Kidney (tissue), 14 donors: ENCODE results near the gene PRKD3. TPM values are rescaled to one million over a fixed set of nuclear protein-coding genes. Genes with fewer than 3 reads are reported as not detected.
"Not testable (repeated sequence)": the region's sequence is repeated elsewhere in the genome, so short reads cannot be mapped to it uniquely, and the experiment has no call there.

Experiments used
- DNase-seq, 5 donors: peaks; one replicate each; pipeline ENCODE4 v3.0.0-alpha.2; 2013 to 2020
- FAIRE-seq: peaks from 2 replicates; lab custom pipeline; 2012; peaks lifted over from hg19 to GRCh38; lab: Jason Lieb, UNC
- H3K27ac ChIP-seq, 2 donors: one replicate each; pipeline ENCODE4 v1.7.0; 2013; ENCODE audit warnings: low read depth in 2 of 2, low read length in 2 of 2, inconsistent platforms in 1 of 2
- H3K27me3 ChIP-seq: one replicate; pipeline ENCODE4 v1.7.1; 2013; ENCODE audit warnings: low read length, inconsistent platforms; ENCODE audit not compliant: control insufficient read depth, insufficient read depth
- H3K36me3 ChIP-seq, 3 donors: one replicate each; pipeline versions ENCODE4 v1.7.0 to v1.7.1; 2013; ENCODE audit warnings: low read length in 3 of 3, control low read depth in 1 of 3, inconsistent platforms in 1 of 3; ENCODE audit not compliant: insufficient read depth in 3 of 3, control insufficient read depth in 2 of 3
- H3K4me1 ChIP-seq, 3 donors: one replicate each; pipeline versions ENCODE4 v1.7.0 to v1.7.1; 2013; ENCODE audit warnings: low read length in 3 of 3, inconsistent platforms in 1 of 3, low read depth in 1 of 3; ENCODE audit not compliant: control insufficient read depth in 2 of 3, insufficient read depth in 2 of 3
- H3K4me3 ChIP-seq, 3 donors: one replicate each; pipeline versions ENCODE4 v1.7.0 to v1.8.1; 2013; ENCODE audit warnings: low read length in 3 of 3, control low read depth in 1 of 3, inconsistent platforms in 1 of 3
- H3K9ac ChIP-seq, 3 donors: one replicate each; pipeline versions ENCODE4 v1.7.0 to v1.7.1; 2013; ENCODE audit warnings: low read length in 3 of 3, control low read depth in 1 of 3, inconsistent platforms in 1 of 3
- H3K9me3 ChIP-seq, 3 donors: one replicate each; pipeline versions ENCODE4 v1.7.0 to v1.7.1; 2013; ENCODE audit warnings: low read length in 3 of 3, control low read depth in 1 of 3, inconsistent platforms in 1 of 3; ENCODE audit not compliant: control insufficient read depth in 2 of 3, insufficient read depth in 1 of 3
- CTCF ChIP-seq: IDR thresholded peaks from 3 replicates; pipeline ENCODE4 v1.5.1; 2012; ENCODE audit warnings: mild to moderate bottlenecking, moderate library complexity, borderline replicate concordance; ENCODE audit not compliant: insufficient read depth; ENCODE audit errors: extremely low read depth
- intact Hi-C: fragments of 100-400 bp; cut with DNase I; formaldehyde crosslinking; loops from one replicate; pipeline ENCODE4 v1.11.1; 2022
- polyA plus RNA-seq: library from polyadenylated mRNA; stranded (reverse); fragments of 350-450 nt; fragmentation: Illumina TruSeq; extraction: RNeasy Lipid Tissue Mini Kit (QIAGEN cat#74804); gene quantifications from one replicate; pipeline ENCODE4 v1.2.3, GENCODE V29; 2014; ENCODE audit warnings: low read depth, low replicate concordance; ENCODE audit not compliant: insufficient read depth
- total RNA-seq: library from RNA; stranded (reverse); fragmentation: NEBNext Ultra II Directional; extraction: Animal tissue kit (Norgen Biotek cat#: 25700); gene quantifications from one replicate; pipeline ENCODE4 v1.2.1, GENCODE V29; 2021
- donor health status: control.
- donor health status: control.
- donor health status: control.
- donor health status: control.
- donor health status: control.
- donor health status: DM: yes; HTN: yes; CAD: no.
- donor health status: Normal renal cell carcinoma (clear cell type).

Gene PRKD3
- total and polyA plus RNA-seq, 2 donors from 2014 or later, result 7.1 to 45.7 TPM

- H3K4me3 ChIP-seq, result no peak overlapping the region
- no peak for FAIRE-seq
- TF ChIP-seq CTCF, result no peak
- H3K27me3 ChIP-seq, result no peaks in the 10 kb centered on the region
- H3K4me1 ChIP-seq, result no peaks in the 10 kb centered on the region
- intact Hi-C loops, result no loop called here
- H3K9me3 ChIP-seq, result no peaks in the 10 kb centered on the region
- H3K9ac ChIP-seq, result no peak overlapping the region
- H3K36me3 ChIP-seq, result no peaks in the 10 kb centered on the region
- DNase-seq, result no peak
- no peak overlapping the region for H3K27ac ChIP-seq
These were observed 24.5 kb downstream of the PRKD3 start for GRCh38 chr2:37300146-37300545.

GRCh38 chr2:37297632-37298031, 27.0 kb downstream of the PRKD3 start:
- H3K27ac ChIP-seq, result no peak overlapping the region
- no peaks in the 10 kb centered on the region for H3K36me3 ChIP-seq
- H3K4me3 ChIP-seq, result no peak overlapping the region
- no peaks in the 10 kb centered on the region for H3K27me3 ChIP-seq
- FAIRE-seq, result no peak
- H3K4me1 ChIP-seq, result no peaks in the 10 kb centered on the region
- no peak for TF ChIP-seq CTCF
- H3K9me3 ChIP-seq, result no peaks in the 10 kb centered on the region
- no peak for DNase-seq
- H3K9ac ChIP-seq, result no peak overlapping the region
- intact Hi-C loops, result no loop called here

- no peak for FAIRE-seq
These were observed 29.1 kb downstream of the PRKD3 start for GRCh38 chr2:37295469-37296073.

GRCh38 chr2:37294858-37295257, 29.8 kb downstream of the PRKD3 start:
- intact Hi-C loops, H3K4me1 ChIP-seq, H3K9ac ChIP-seq, H3K27me3 ChIP-seq, DNase-seq, H3K9me3 ChIP-seq, H3K36me3 ChIP-seq, H3K27ac ChIP-seq, H3K4me3 ChIP-seq, FAIRE-seq: not testable (repeated sequence)

More at GRCh38 chr2:37295469-37296073, 29.1 kb downstream of the PRKD3 start:
- DNase-seq, result no peak
- Histone ChIP-seq H3K4me3 (no peak overlapping the region), H3K9me3 (no peaks in the 10 kb centered on the region), H3K27ac (no peak overlapping the region), H3K27me3 (no peaks in the 10 kb centered on the region), H3K4me1 (no peaks in the 10 kb centered on the region), H3K36me3 (peaks cover 0 to 2% (median 0%) of the 10 kb centered on the region in 3 donors), H3K9ac (no peak overlapping the region)
- intact Hi-C loops, result no loop called here
- no peak for TF ChIP-seq CTCF
